Stimulated activated naive CD8-positive, alpha-beta T cell treated with anti-CD3 and anti-CD28 coated beads, Interleukin-15, Interleukin-2, amounts not matched to agents 100 ng/mL and 50 ng/mL, for 24 hours (primary cell): ENCODE measurements around the gene GALE.
A peak's percentile ranks its signal among the peaks of the same experiment; 100 is the strongest.

ENCODE experiments used
- H3K27ac Mint-ChIP-seq: one replicate; pipeline ENCODE4 v1.8.0; 2021; ENCODE audit warnings: mild to moderate bottlenecking, mixed read lengths
- H3K27me3 Mint-ChIP-seq: one replicate; pipeline ENCODE4 v1.8.0; 2021; ENCODE audit warnings: mixed read lengths
- H3K36me3 Mint-ChIP-seq: one replicate; pipeline ENCODE4 v1.8.0; 2021; ENCODE audit warnings: low read depth, mixed read lengths
- H3K4me1 Mint-ChIP-seq: one replicate; pipeline ENCODE4 v1.8.0; 2021; ENCODE audit warnings: low read depth, mixed read lengths
- H3K4me3 Mint-ChIP-seq: one replicate; pipeline ENCODE4 v1.8.0; 2021; ENCODE audit warnings: mild to moderate bottlenecking, mixed read lengths
- H3K9me3 Mint-ChIP-seq: one replicate; pipeline ENCODE4 v1.8.0; 2021; ENCODE audit warnings: mixed read lengths

Gene GALE

GRCh38 chr1:23757812-23758211 is 42.7 kb downstream of the GALE start:
- H3K27ac Mint-ChIP-seq = no peak overlapping the region
- H3K4me1 Mint-ChIP-seq = no peaks in the 10 kb centered on the region
- no peak overlapping the region for H3K4me3 Mint-ChIP-seq
- H3K27me3 Mint-ChIP-seq = no peaks in the 10 kb centered on the region
- H3K9me3 Mint-ChIP-seq = no peaks in the 10 kb centered on the region
- H3K36me3 Mint-ChIP-seq = peaks cover 77% of the 10 kb centered on the region

- Mint-ChIP-seq H3K4me1 (no peaks in the 10 kb centered on the region), H3K4me3 (no peak overlapping the region), H3K36me3 (peaks cover 78% of the 10 kb centered on the region), H3K27me3 (no peaks in the 10 kb centered on the region), H3K27ac (peak overlapping the region; percentile 58), H3K9me3 (no peaks in the 10 kb centered on the region)
Observed at GRCh38 chr1:23756676-23757075, 43.9 kb downstream of the GALE start.

GRCh38 chr1:23752909-23753308 is 47.6 kb downstream of the GALE start:
- H3K9me3 Mint-ChIP-seq = no peaks in the 10 kb centered on the region
- H3K4me1 Mint-ChIP-seq = peaks cover 14% of the 10 kb centered on the region
- H3K27me3 Mint-ChIP-seq = no peaks in the 10 kb centered on the region
- H3K4me3 Mint-ChIP-seq = no peak overlapping the region
- no peak overlapping the region for H3K27ac Mint-ChIP-seq
- H3K36me3 Mint-ChIP-seq = peaks cover 74% of the 10 kb centered on the region

GRCh38 chr1:23751815-23752200 is 48.7 kb downstream of the GALE start:
- H3K27me3 Mint-ChIP-seq = no peaks in the 10 kb centered on the region
- no peaks in the 10 kb centered on the region for H3K9me3 Mint-ChIP-seq
- no peak overlapping the region for H3K4me3 Mint-ChIP-seq
- H3K4me1 Mint-ChIP-seq = peaks cover 25% of the 10 kb centered on the region
- H3K27ac Mint-ChIP-seq = peak overlapping the region; percentile 68
- peaks cover 70% of the 10 kb centered on the region for H3K36me3 Mint-ChIP-seq

GRCh38 chr1:23751050-23751814 is 49.3 kb downstream of the GALE start:
- no peak overlapping the region for H3K4me3 Mint-ChIP-seq
- H3K36me3 Mint-ChIP-seq = peaks cover 70% of the 10 kb centered on the region
- H3K4me1 Mint-ChIP-seq = peaks cover 30% of the 10 kb centered on the region
- peak overlapping the region; percentile 68 for H3K27ac Mint-ChIP-seq
- no peaks in the 10 kb centered on the region for H3K27me3 Mint-ChIP-seq
- H3K9me3 Mint-ChIP-seq = no peaks in the 10 kb centered on the region

GRCh38 chr1:23748016-23748415 is 52.5 kb downstream of the GALE start:
- Mint-ChIP-seq H3K27me3 (no peaks in the 10 kb centered on the region), H3K4me3 (no peak overlapping the region), H3K9me3 (no peaks in the 10 kb centered on the region), H3K4me1 (peaks cover 46% of the 10 kb centered on the region), H3K27ac (no peak overlapping the region), H3K36me3 (peaks cover 58% of the 10 kb centered on the region)
